NB4 (cell line): Measurements from ENCODE around the gene ANKRD13D.

Experiments
- DNase-seq: peaks from one replicate; pipeline ENCODE4 v3.0.0; 2010; ENCODE audit warnings: low read depth
- H3K4me3 ChIP-seq: one replicate; pipeline ENCODE4 v1.5.1; 2011; ENCODE audit warnings: mild to moderate bottlenecking, low read depth, low read length, moderate library complexity
- MYC ChIP-seq: IDR thresholded peaks from 2 replicates; pipeline ENCODE4 v1.6.1; 2011; ENCODE audit warnings: low read depth, low read length
- POLR2A ChIP-seq: IDR thresholded peaks from 2 replicates; pipeline ENCODE4 v1.6.1; 2011; ENCODE audit warnings: mild to moderate bottlenecking; ENCODE audit not compliant: insufficient read length; ENCODE audit errors: extremely low read depth
- TF ChIP-seq, protein P1 (sequence below): IDR thresholded peaks from one replicate; pipeline ENCODE4 v1.5.1; 2012; ENCODE audit warnings: low read depth, low read length
- TF ChIP-seq, protein P2 (sequence below): IDR thresholded peaks from 2 replicates; pipeline ENCODE4 v1.6.1; 2011; ENCODE audit warnings: low read depth, low read length

The ANKRD13D gene

DNA sequence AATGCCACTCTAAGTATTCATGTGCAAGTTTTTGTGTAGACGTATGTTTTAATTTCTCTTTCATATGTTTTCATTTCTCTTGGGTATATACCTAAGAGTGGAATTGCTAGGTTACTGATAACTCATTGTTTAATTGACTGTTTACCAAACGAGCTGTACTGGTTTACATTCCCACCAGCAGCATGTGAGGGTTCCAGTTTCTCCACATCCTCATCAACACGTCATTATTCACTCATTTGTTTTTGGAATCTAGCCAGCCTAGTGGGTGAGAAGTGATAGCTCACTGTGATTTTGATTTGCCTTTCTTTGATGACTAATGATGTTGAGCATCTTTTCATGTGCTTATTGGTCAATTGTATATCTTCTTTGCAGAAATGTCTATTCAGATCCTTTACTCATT is 4.0 kb downstream of the ANKRD13D start:
- peak overlapping the region; percentile 91 for H3K4me3 ChIP-seq
- DNase-seq = no peak
- TF ChIP-seq POLR2A = no peak
- TF ChIP-seq, protein P1, sequence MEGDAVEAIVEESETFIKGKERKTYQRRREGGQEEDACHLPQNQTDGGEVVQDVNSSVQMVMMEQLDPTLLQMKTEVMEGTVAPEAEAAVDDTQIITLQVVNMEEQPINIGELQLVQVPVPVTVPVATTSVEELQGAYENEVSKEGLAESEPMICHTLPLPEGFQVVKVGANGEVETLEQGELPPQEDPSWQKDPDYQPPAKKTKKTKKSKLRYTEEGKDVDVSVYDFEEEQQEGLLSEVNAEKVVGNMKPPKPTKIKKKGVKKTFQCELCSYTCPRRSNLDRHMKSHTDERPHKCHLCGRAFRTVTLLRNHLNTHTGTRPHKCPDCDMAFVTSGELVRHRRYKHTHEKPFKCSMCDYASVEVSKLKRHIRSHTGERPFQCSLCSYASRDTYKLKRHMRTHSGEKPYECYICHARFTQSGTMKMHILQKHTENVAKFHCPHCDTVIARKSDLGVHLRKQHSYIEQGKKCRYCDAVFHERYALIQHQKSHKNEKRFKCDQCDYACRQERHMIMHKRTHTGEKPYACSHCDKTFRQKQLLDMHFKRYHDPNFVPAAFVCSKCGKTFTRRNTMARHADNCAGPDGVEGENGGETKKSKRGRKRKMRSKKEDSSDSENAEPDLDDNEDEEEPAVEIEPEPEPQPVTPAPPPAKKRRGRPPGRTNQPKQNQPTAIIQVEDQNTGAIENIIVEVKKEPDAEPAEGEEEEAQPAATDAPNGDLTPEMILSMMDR = no peak
- no peak for TF ChIP-seq MYC
- TF ChIP-seq, protein P2, sequence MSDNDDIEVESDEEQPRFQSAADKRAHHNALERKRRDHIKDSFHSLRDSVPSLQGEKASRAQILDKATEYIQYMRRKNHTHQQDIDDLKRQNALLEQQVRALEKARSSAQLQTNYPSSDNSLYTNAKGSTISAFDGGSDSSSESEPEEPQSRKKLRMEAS = no peak

DNA sequence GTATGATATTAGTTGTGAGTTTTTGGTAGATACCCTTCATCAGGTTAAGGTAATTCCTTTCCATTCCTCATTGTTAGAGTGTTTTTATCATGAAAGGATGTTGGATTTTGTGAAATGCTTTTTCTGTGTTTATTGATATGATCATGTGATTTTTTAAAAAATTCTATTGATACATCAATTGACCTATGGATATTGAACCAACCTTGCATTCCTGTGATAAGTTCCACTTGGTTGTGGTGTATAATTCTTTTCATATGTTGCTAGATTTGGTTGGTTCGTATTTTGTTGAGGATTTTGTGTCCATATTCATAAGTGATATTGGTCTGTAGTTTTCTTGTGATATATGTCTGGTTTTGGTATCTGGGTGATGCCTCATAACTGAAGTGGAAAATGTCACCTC is 6.7 kb downstream of the ANKRD13D start:
- TF ChIP-seq MYC = no peak
- TF ChIP-seq, protein P1 = no peak
- TF ChIP-seq, protein P2 = no peak
- TF ChIP-seq POLR2A = no peak
- no peak overlapping the region for H3K4me3 ChIP-seq
- no peak for DNase-seq

DNA sequence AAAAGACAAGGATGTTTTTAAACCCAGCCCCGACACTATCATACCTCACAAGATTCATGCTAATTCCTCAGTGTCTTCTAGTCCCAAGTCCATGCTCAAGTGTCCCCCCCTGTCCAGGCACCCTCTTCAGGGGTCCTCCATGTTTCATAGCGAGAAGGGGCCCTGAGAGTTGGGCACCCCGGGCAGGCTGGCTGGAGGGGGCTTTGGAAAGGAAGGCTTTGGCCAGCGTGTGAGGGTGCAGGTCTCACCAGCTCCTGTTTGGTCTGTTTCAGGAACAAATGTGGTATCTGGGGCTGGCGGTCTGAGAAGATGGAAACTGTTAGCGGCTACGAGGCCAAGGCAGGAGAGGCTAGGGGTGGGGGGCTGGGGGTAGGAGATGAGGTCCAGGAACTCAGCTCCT is 9.7 kb downstream of the ANKRD13D start:
- no peak overlapping the region for H3K4me3 ChIP-seq
- DNase-seq = no peak
- TF ChIP-seq, protein P1 = no peak
- TF ChIP-seq MYC = no peak
- TF ChIP-seq, protein P2 = no peak
- no peak for TF ChIP-seq POLR2A

DNA sequence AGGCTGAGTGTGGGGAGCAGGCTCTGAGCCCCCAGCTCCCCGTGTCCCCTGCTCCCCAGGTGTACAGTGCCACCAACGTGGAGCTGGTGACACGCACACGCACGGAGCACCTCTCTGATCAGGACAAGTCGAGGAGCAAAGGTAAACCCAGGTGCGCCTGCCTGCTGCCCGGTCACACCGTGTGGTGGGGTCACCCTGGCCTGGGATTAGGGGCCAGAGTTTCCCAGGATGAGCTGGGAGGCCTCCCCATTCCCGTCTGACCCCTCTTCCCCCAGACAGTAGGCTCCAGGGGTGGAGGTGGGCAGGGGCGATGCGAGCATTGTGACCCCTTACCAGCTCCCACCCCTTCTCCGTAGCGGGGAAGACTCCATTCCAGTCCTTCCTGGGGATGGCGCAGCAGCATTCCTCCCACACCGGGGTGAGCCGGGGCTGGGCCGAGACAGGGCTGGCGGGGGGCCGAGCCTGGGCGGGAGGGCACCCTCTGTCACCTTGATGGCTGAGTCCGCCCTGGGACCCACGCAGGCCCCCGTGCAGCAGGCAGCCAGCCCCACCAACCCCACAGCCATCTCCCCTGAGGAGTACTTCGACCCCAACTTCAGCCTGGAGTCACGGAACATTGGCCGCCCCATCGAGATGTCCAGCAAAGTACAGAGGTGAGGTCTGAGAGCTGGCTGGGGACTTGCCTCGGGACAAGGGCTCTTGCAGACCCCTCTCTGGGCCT is 10.5 kb downstream of the ANKRD13D start:
- H3K4me3 ChIP-seq = no peak overlapping the region
- no peak for TF ChIP-seq POLR2A
- TF ChIP-seq, protein P1 = no peak
- no peak for TF ChIP-seq MYC
- no peak for DNase-seq

DNA sequence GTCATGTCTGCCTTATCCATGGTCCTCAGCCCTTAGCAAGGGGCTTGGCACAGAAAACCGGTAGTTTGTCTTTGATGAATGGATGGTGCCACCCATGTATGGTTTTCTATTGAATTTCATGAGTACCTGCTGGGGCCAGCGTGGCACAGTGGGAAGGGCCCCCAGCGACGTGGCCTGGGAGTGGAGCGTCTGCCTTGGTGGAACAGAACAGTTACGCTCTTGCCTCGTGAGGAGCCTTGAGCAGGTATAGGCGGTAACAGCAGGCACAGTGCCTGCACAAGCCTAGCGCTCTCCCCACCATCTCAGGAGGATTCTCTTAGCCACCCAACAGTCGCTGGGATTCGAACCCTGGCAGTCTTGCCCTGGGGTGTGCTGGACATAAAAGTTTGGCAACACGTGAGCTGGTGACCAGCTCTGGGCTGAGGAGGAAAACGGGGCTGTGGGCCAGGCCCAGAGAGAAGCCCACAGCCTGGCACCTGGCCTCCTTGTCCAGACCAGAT is 11.2 kb downstream of the ANKRD13D start:
- TF ChIP-seq, protein P1 = no peak
- TF ChIP-seq MYC = no peak; the same call in 1 of the 2 replicates
- TF ChIP-seq, protein P2 = no peak
- no peak for DNase-seq
- no peak overlapping the region for H3K4me3 ChIP-seq
